ENCODE results near the gene NFATC1. TPM values are rescaled to one million over a fixed set of nuclear protein-coding genes. Genes with fewer than 3 reads are reported as not detected.

The NFATC1 gene
- total RNA-seq, 5 donors from 2014 or later (not counting 1 experiment from before 2014, with no cell fraction given): 58.1 to 108 (median 66.0) TPM

DNA sequence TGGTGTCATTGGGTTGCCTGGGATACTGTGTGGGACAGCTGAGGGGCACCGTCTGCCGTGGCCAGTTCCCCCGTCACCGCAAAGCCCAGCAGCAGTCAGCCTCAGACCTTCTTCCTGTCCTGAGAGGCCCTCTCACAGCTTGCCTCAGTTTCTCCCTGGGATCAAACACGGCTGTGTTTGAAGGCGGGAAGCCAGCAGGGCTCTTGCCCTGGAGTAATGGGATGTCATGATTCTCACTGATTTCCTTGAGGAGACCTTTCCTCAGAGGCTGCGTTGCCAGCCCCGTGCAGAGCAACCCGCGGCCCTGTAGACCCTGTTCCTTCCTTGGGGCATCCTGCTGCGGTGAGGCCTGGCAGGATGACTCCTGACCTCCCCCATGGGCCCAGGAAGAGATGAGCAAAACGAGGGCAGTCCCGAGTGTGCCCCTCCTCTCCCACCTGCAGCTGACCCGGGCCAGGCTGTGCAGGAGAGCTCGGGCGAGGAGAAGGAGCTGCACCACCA, 13.9 kb upstream of the NFATC1 start:
- no peak overlapping the region for H3K27ac ChIP-seq (ENCODE audit: low read length)
- ATAC-seq (replicated peaks in 1 of 4) (no peak), DNase-seq (no peak)
- Mint-ChIP-seq H3K4me3 (no peak overlapping the region), H3K4me1 (peaks cover 6 to 9% (median 7%) of the 10 kb centered on the region in 3 donors), H3K36me3 (peaks cover 9% of the 10 kb centered on the region), H3K9me3 (no peaks in the 10 kb centered on the region), H3K27me3 (no peaks in the 10 kb centered on the region), H3K27ac (no peak overlapping the region)
- peaks cover 5 to 13% of the 10 kb centered on the region in 2 donors for H3K36me3 ChIP-seq (ENCODE audit: control insufficient read depth in 2 of 2, extremely low read depth in 1 of 2, insufficient read depth in 1 of 2, low read length in 1 of 2)
- H3K4me3 ChIP-seq (ENCODE audit: control insufficient read depth in 1 of 2, extremely low read depth in 1 of 2, low read length in 1 of 2): no peak overlapping the region
- H3K9me3 ChIP-seq: no peaks in the 10 kb centered on the region
- ChIA-PET CTCF (interaction anchor here in 1 of 2 donors (0.6 to 2.7 kb wide), 4 partner anchors 8 to 261 kb away, joined by 4 to 10 read pairs (median 6); no protein-coding TSS in a partner anchor), POLR2A (no interaction called here)
- H3K27me3 ChIP-seq (replicated peaks in 1 of 2; ENCODE audit: control insufficient read depth in 2 of 2, extremely low read depth in 1 of 2, insufficient read depth in 2 of 2, low read length in 1 of 2): peaks cover 0 to 2% of the 10 kb centered on the region in 2 experiments
- WGBS (ENCODE audit: insufficient coverage): 93% methylated on average over 13 of the region's 16 CpGs
- peaks cover 0 to 15% of the 10 kb centered on the region in 2 experiments for H3K4me1 ChIP-seq (ENCODE audit: control insufficient read depth in 1 of 2, extremely low read depth in 1 of 2, insufficient read depth in 2 of 2, low read length in 2 of 2)

DNA sequence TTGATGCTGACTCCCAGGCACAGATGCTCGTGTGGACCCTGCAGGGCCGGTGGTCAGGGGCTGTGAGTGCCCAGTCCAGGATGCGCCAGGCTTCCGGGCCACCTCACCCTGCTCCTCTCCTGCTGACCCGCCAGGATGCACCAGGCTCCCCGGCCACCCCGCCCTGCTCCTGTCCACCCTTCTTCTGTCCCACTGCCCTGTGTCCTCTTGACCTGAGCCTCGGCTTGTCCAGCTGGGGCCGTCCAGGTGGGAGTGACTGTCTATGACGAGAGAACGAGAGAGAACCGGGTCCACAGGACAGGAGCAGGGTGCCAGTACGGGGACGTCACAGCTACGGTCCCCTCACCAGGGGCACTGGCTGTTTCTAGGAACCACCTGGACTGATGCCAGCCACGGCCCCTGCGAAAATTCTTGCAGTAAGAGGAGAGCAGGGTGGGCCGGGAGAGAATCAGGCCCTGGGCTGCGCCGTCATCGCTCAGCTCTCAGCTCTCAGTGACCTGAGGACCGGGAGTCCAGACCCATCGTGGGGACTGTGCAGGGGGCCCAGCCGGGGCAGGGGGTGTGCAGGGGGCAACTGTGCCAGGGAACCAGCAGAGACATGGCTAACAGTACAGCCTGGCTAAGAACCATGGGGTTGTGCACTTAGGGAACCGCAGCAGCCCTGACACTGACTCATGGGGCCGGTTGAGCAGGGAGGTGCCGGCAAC, 12.9 kb upstream of the NFATC1 start:
- DNase-seq (no peak), ATAC-seq (replicated peaks in 1 of 4) (no peak)
- H3K4me3 ChIP-seq (ENCODE audit: control insufficient read depth in 1 of 2, extremely low read depth in 1 of 2, low read length in 1 of 2): no peak overlapping the region
- WGBS (ENCODE audit: insufficient coverage): 91% methylated on average over 27 of the region's 27 CpGs
- H3K27ac ChIP-seq (ENCODE audit: low read length): no peak overlapping the region
- CTCF ChIA-PET: interaction anchor here in 1 of 2 donors (0.6 to 1.2 kb wide), 2 partner anchors 11 to 262 kb away, joined by 3 to 5 read pairs; no protein-coding TSS in a partner anchor
- peaks cover 0 to 15% of the 10 kb centered on the region in 2 experiments for H3K4me1 ChIP-seq (ENCODE audit: control insufficient read depth in 1 of 2, extremely low read depth in 1 of 2, insufficient read depth in 2 of 2, low read length in 2 of 2)
- Mint-ChIP-seq H3K4me3 (no peak overlapping the region), H3K4me1 (peaks cover 8 to 13% (median 9%) of the 10 kb centered on the region in 3 donors), H3K27me3 (no peaks in the 10 kb centered on the region), H3K9me3 (no peaks in the 10 kb centered on the region), H3K36me3 (peaks cover 9% of the 10 kb centered on the region), H3K27ac (no peak overlapping the region)
- H3K36me3 ChIP-seq (ENCODE audit: control insufficient read depth in 2 of 2, extremely low read depth in 1 of 2, insufficient read depth in 1 of 2, low read length in 1 of 2): peaks cover 4 to 5% of the 10 kb centered on the region in 2 donors
- H3K9me3 ChIP-seq: no peaks in the 10 kb centered on the region
- POLR2A ChIA-PET: no interaction called here
- H3K27me3 ChIP-seq (replicated peaks in 1 of 2; ENCODE audit: control insufficient read depth in 2 of 2, extremely low read depth in 1 of 2, insufficient read depth in 2 of 2, low read length in 1 of 2): peaks cover 0 to 3% of the 10 kb centered on the region in 2 experiments

DNA sequence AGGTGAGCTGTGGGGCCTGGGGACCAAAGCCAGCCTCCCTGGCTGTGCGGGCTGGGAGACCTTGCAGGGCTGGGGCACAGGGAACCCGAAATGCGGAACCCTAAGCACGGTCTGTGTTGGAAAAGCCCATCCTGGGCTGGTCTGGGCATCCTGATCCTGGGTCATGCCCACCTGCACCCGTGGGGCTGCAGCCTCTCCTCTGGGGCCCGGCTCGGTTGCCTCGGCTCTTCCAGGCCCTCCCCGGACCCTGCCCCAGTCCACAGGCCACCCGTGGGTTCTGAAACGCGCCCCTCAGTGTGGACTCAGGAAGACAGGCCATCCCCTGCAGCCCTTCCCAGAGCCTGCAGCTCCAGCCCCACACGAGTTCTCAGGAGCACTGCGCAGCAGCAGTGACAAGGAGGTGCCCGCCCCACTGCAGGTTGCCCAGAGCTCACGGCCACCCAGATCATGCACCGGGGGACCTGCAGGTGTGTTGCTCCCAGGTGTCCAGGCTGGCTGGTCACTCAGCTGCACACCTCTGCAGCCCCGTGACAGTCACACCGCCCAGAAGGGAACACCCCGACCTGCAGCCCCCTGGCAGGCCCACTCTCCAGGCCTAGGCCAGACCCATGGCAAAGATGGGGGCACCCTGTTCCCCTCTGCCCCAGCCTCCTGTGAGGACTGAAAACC, 12.2 kb upstream of the NFATC1 start:
- no peak for ATAC-seq (replicated peaks in 1 of 4)
- no peak overlapping the region for H3K27ac ChIP-seq (ENCODE audit: low read length)
- Mint-ChIP-seq H3K27ac (no peak overlapping the region), H3K4me3 (no peak overlapping the region), H3K27me3 (no peaks in the 10 kb centered on the region), H3K4me1 (peaks cover 12 to 17% (median 16%) of the 10 kb centered on the region in 3 donors), H3K9me3 (no peaks in the 10 kb centered on the region), H3K36me3 (peaks cover 3% of the 10 kb centered on the region)
- peaks cover 0 to 5% of the 10 kb centered on the region in 2 donors for H3K36me3 ChIP-seq (ENCODE audit: control insufficient read depth in 2 of 2, extremely low read depth in 1 of 2, insufficient read depth in 1 of 2, low read length in 1 of 2)
- CTCF ChIA-PET: interaction anchor here in 1 of 2 donors (0.6 to 1.2 kb wide), 2 partner anchors 10 to 262 kb away, joined by 3 to 5 read pairs; no protein-coding TSS in a partner anchor
- H3K27me3 ChIP-seq (replicated peaks in 1 of 2; ENCODE audit: control insufficient read depth in 2 of 2, extremely low read depth in 1 of 2, insufficient read depth in 2 of 2, low read length in 1 of 2): peaks cover 0 to 7% of the 10 kb centered on the region in 2 experiments
- no peaks in the 10 kb centered on the region for H3K9me3 ChIP-seq
- no peak overlapping the region for H3K4me3 ChIP-seq (ENCODE audit: control insufficient read depth in 1 of 2, extremely low read depth in 1 of 2, low read length in 1 of 2)
- 93% methylated on average over 18 of the region's 20 CpGs for WGBS (ENCODE audit: insufficient coverage)
- DNase-seq: no peak
- POLR2A ChIA-PET: no interaction called here
- H3K4me1 ChIP-seq (ENCODE audit: control insufficient read depth in 1 of 2, extremely low read depth in 1 of 2, insufficient read depth in 2 of 2, low read length in 2 of 2): peaks cover 2 to 15% of the 10 kb centered on the region in 2 experiments

DNA sequence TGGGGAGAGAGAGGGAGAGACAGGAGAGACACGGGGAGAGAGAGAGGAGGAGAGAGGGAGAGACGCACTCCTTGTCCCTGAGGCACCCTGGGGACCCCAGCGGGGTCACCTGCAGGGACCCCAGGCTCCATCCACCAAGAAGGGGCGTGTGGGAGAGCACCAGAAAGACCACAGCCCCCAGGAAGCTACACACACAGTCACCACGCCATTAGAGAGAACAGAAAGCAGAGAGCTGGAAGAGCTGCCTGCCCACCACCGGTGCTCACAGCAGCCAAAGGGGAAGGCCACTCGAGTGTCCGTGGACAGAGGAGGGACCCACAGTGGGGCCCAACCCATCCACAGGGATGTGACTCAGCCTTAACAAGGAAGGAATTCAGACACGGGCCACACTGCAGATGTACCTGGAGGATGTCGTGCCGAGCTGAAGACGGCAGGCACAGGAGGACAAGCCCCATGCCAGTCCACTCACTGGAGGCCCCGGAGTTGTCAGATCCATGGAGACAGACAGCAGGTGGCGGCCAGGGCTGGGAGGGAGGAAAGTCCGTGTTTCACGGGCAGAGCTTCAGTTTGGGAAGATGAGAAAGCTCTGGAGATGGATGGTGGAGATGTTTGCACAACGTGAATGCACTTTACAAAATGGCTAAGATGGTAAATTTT, 11.5 kb upstream of the NFATC1 start:
- Histone ChIP-seq H3K36me3 (ENCODE audit: control insufficient read depth in 2 of 2, extremely low read depth in 1 of 2, insufficient read depth in 1 of 2, low read length in 1 of 2) (no peaks in the 10 kb centered on the region), H3K27me3 (replicated peaks in 1 of 2; ENCODE audit: control insufficient read depth in 2 of 2, extremely low read depth in 1 of 2, insufficient read depth in 2 of 2, low read length in 1 of 2) (peaks cover 0 to 7% of the 10 kb centered on the region in 2 experiments), H3K4me3 (ENCODE audit: control insufficient read depth in 1 of 2, extremely low read depth in 1 of 2, low read length in 1 of 2) (no peak overlapping the region), H3K4me1 (ENCODE audit: control insufficient read depth in 1 of 2, extremely low read depth in 1 of 2, insufficient read depth in 2 of 2, low read length in 2 of 2) (peaks cover 2 to 9% of the 10 kb centered on the region in 2 experiments), H3K27ac (ENCODE audit: low read length) (no peak overlapping the region), H3K9me3 (no peaks in the 10 kb centered on the region)
- H3K4me1 Mint-ChIP-seq: peaks cover 9 to 18% (median 13%) of the 10 kb centered on the region in 3 donors
- 73% methylated on average over 8 of the region's 17 CpGs for WGBS (ENCODE audit: insufficient coverage)
- H3K27me3 Mint-ChIP-seq: no peaks in the 10 kb centered on the region
- ATAC-seq (replicated peaks in 1 of 4) (no peak), DNase-seq (no peak)
- H3K27ac Mint-ChIP-seq: no peak overlapping the region
- H3K36me3 Mint-ChIP-seq: no peaks in the 10 kb centered on the region
- no peaks in the 10 kb centered on the region for H3K9me3 Mint-ChIP-seq
- H3K4me3 Mint-ChIP-seq: no peak overlapping the region
- CTCF ChIA-PET: interaction anchor here in 1 of 2 donors (1.2 kb wide), 1 partner anchor 261 kb away, joined by 3 read pairs; no protein-coding TSS in a partner anchor
- POLR2A ChIA-PET: no interaction called here

DNA sequence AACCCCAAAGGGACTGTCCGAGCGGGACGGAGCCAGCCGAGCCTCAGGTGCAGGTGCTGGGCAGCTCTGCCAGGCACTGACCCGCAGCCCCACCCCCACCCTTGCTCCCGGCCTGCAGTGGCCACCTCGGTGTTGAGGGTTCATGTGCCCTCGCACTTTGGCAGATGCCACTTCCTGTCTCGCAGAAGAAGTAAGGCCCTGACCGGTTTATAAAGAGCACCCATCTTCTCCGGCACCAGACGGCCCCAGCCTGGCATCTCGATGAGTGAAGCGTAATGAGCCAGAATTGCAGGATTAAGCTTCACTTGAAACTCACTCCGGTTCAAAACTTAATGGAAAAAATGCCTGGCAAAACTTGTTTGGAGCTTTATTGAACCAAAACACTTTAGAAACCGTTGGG, 10.9 kb upstream of the NFATC1 start:
- no peak overlapping the region for H3K4me3 ChIP-seq (ENCODE audit: control insufficient read depth in 1 of 2, extremely low read depth in 1 of 2, low read length in 1 of 2)
- ChIA-PET POLR2A (interaction anchor here in 1 of 2 donors (0.5 kb wide), 1 partner anchor 257 kb away, joined by 5 read pairs; no protein-coding TSS in a partner anchor), CTCF (interaction anchor here in 1 of 2 donors (0.5 kb wide), 1 partner anchor 23 kb away, joined by 3 read pairs; no protein-coding TSS in a partner anchor)
- no peaks in the 10 kb centered on the region for H3K36me3 Mint-ChIP-seq
- 76% methylated on average over 15 of the region's 16 CpGs for WGBS (ENCODE audit: insufficient coverage)
- ATAC-seq (replicated peaks in 1 of 4) (no peak), DNase-seq (no peak)
- peaks cover 7 to 21% (median 9%) of the 10 kb centered on the region in 3 donors for H3K4me1 Mint-ChIP-seq
- H3K27ac Mint-ChIP-seq: no peak overlapping the region
- H3K36me3 ChIP-seq (ENCODE audit: control insufficient read depth in 2 of 2, extremely low read depth in 1 of 2, insufficient read depth in 1 of 2, low read length in 1 of 2): no peaks in the 10 kb centered on the region
- H3K4me1 ChIP-seq (ENCODE audit: control insufficient read depth in 1 of 2, extremely low read depth in 1 of 2, insufficient read depth in 2 of 2, low read length in 2 of 2): peaks cover 2 to 5% of the 10 kb centered on the region in 2 experiments
- no peak overlapping the region for H3K4me3 Mint-ChIP-seq
- H3K9me3 Mint-ChIP-seq: no peaks in the 10 kb centered on the region
- peaks cover 0 to 11% of the 10 kb centered on the region in 2 experiments for H3K27me3 ChIP-seq (replicated peaks in 1 of 2; ENCODE audit: control insufficient read depth in 2 of 2, extremely low read depth in 1 of 2, insufficient read depth in 2 of 2, low read length in 1 of 2)
- no peaks in the 10 kb centered on the region for H3K9me3 ChIP-seq
- no peaks in the 10 kb centered on the region for H3K27me3 Mint-ChIP-seq
- no peak overlapping the region for H3K27ac ChIP-seq (ENCODE audit: low read length)

DNA sequence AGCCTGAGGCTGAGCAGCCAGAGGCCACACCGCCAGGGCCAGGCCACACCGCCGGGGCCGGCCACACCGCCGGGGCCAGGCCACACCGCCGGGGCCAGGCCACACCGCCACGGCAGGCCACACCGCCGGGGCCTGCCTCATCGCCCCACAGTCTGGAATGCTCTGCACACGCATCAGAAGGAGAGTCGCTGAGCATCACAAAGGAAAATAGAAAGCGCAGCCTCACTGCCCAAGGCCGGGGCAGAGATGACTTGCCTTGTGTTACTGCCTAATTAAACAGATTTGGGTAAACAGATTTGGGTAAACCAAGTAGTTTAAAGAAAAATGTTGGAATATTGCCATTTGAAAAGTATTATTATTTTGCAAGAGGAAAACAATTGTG, 10.4 kb upstream of the NFATC1 start:
- H3K36me3 Mint-ChIP-seq: no peaks in the 10 kb centered on the region

More for the DNA sequence above, 10.4 kb upstream of the NFATC1 start:
- H3K4me1 ChIP-seq (ENCODE audit: control insufficient read depth in 1 of 2, extremely low read depth in 1 of 2, insufficient read depth in 2 of 2, low read length in 2 of 2): peaks cover 2 to 5% of the 10 kb centered on the region in 2 experiments
- CTCF ChIA-PET: interaction anchor here in 1 of 2 donors (0.5 kb wide), 1 partner anchor 24 kb away, joined by 3 read pairs; no protein-coding TSS in a partner anchor
- DNase-seq: no peak
- no peak overlapping the region for H3K27ac Mint-ChIP-seq
- H3K9me3 ChIP-seq: no peaks in the 10 kb centered on the region
- no peak overlapping the region for H3K27ac ChIP-seq (ENCODE audit: low read length)
- 68% methylated on average over 13 of the region's 17 CpGs for WGBS (ENCODE audit: insufficient coverage)
- H3K4me1 Mint-ChIP-seq: peaks cover 7 to 24% (median 9%) of the 10 kb centered on the region in 3 donors
- H3K27me3 ChIP-seq (replicated peaks in 1 of 2; ENCODE audit: control insufficient read depth in 2 of 2, extremely low read depth in 1 of 2, insufficient read depth in 2 of 2, low read length in 1 of 2): peaks cover 0 to 12% of the 10 kb centered on the region in 2 experiments
- H3K36me3 ChIP-seq (ENCODE audit: control insufficient read depth in 2 of 2, extremely low read depth in 1 of 2, insufficient read depth in 1 of 2, low read length in 1 of 2): no peaks in the 10 kb centered on the region
- H3K4me3 ChIP-seq (ENCODE audit: control insufficient read depth in 1 of 2, extremely low read depth in 1 of 2, low read length in 1 of 2): no peak overlapping the region
- no peaks in the 10 kb centered on the region for H3K27me3 Mint-ChIP-seq
- no peak overlapping the region for H3K4me3 Mint-ChIP-seq
- POLR2A ChIA-PET: interaction anchor here in 1 of 2 donors (0.5 kb wide), 1 partner anchor 258 kb away, joined by 5 read pairs; no protein-coding TSS in a partner anchor
- ATAC-seq (replicated peaks in 1 of 4): no peak
- H3K9me3 Mint-ChIP-seq: no peaks in the 10 kb centered on the region
